T-helper 1 cell treated with Interleukin-12 subunit alpha and Interleukin-12 subunit beta and Interleukin-4 antibody, amounts not matched to agents 30 μg/mL and 1 μg/mL, for 36 hours (primary cell): Measurements from ENCODE around the gene CAPN3.

ENCODE experiments used
- H3K27ac Mint-ChIP-seq: one replicate; pipeline ENCODE4 v1.8.0; 2021; ENCODE audit warnings: mild to moderate bottlenecking, mixed read lengths
- H3K27me3 Mint-ChIP-seq: one replicate; pipeline ENCODE4 v1.8.0; 2021; ENCODE audit warnings: low read depth, mixed read lengths
- H3K36me3 Mint-ChIP-seq: one replicate; pipeline ENCODE4 v1.8.0; 2021; ENCODE audit warnings: low read depth, mixed read lengths
- H3K4me1 Mint-ChIP-seq: one replicate; pipeline ENCODE4 v1.8.0; 2021; ENCODE audit warnings: low read depth, mixed read lengths
- H3K4me3 Mint-ChIP-seq: one replicate; pipeline ENCODE4 v1.8.0; 2021; ENCODE audit warnings: mild to moderate bottlenecking, moderate library complexity, mixed read lengths
- H3K9me3 Mint-ChIP-seq: one replicate; pipeline ENCODE4 v1.8.0; 2021; ENCODE audit warnings: mixed read lengths

The CAPN3 gene

DNA sequence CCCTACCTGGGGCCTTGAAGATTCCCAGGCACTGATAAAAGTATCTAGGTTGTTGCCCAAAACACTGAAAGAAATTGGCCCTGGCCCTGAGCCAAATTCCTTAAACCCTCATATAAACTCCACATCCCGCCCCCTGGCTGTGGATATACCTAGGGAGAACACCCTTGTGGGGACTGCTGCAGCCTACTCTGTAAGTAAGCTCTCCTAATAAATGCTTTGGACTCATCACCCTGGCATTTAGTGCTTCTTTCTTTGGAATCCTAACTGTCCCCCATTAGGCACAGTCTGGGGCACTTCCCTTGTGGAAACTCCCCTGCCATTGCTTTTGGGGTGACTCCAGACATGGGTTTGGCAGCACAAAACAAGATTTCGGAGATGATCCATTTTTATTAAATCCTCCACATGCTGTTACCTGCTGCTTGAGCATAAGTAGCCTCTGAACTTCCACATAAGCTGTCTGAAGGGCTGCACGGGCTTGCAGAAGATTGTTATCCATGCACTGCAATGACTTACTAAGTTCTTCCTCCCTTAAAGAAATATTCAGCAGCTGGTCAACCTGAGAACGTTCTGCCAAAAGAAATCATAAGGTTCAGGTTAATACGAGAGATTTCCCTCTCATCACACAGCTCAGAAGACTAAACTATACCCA lies 85.2 kb downstream of the CAPN3 start:
- no peaks in the 10 kb centered on the region for H3K4me1 Mint-ChIP-seq
- peaks cover 31% of the 10 kb centered on the region for H3K36me3 Mint-ChIP-seq
- H3K4me3 Mint-ChIP-seq, result no peak overlapping the region
- no peak overlapping the region for H3K27ac Mint-ChIP-seq
- no peaks in the 10 kb centered on the region for H3K9me3 Mint-ChIP-seq
- no peaks in the 10 kb centered on the region for H3K27me3 Mint-ChIP-seq

DNA sequence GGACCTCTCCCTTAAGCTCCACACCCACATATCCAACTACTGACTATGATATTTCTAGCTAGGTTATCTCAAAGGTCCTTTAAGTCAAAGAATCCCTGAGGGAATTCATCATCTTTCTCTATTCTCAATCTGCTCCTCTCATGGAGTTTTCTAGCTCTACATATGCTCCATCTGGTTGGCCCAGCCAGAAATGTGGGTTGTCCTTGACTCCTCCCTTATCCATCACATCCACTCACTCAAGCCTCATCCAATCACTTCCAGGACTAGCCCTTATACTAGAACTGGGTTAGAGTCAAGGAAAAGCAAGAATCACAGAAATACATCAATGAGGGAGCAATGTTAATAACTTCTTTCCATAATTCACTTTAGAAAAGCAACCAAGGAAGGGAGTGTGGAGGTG lies 86.2 kb downstream of the CAPN3 start:
- no peaks in the 10 kb centered on the region for H3K27me3 Mint-ChIP-seq

DNA sequence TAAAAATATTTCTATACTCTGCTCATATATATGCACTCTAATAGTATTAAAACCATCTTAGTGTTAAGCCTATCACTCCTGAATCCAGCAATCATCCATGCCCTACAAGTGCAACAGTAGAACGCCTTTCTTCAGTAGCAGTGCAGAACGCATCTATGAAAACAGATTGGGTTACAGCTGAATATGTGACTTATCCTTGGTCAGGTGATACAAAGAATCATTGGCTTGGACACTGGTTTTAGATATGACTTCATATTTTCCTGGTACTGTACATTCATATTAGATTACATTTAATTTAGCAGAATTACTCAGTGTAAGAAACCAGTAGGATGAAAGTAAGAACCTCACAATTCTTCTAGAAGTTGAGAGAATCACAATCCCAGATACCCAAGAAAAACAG lies 88.3 kb downstream of the CAPN3 start:
- H3K9me3 Mint-ChIP-seq, result no peaks in the 10 kb centered on the region
- peaks cover 30% of the 10 kb centered on the region for H3K36me3 Mint-ChIP-seq
- H3K4me1 Mint-ChIP-seq, result peaks cover 3% of the 10 kb centered on the region
- no peak overlapping the region for H3K4me3 Mint-ChIP-seq
- no peak overlapping the region for H3K27ac Mint-ChIP-seq
- H3K27me3 Mint-ChIP-seq, result no peaks in the 10 kb centered on the region

More for the DNA sequence above, 86.2 kb downstream of the CAPN3 start:
- Mint-ChIP-seq H3K4me1 (peaks cover under 1% of the 10 kb centered on the region), H3K36me3 (peaks cover 27% of the 10 kb centered on the region), H3K27ac (no peak overlapping the region), H3K4me3 (no peak overlapping the region), H3K9me3 (no peaks in the 10 kb centered on the region)

DNA sequence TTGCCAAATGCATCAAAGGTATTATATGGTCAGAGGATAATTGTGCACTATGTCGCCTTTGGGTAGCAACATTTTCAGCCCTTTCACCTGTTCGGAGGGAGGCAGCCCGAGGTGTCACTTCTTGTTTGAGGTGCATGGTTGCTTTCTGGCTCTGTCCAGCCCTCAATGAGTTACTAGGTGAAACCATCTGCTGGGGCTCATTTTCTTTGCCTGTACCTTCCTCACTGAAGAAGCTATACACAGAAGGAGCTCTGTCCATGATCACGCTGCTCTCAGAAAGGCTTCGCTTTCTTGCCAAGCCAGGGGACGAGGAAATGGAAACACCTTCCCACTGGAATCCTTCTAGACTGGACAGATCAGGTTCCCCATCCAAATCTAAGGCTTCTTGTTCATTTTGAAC lies 89.0 kb downstream of the CAPN3 start:
- Mint-ChIP-seq H3K27ac (no peak overlapping the region), H3K36me3 (peaks cover 30% of the 10 kb centered on the region)

DNA sequence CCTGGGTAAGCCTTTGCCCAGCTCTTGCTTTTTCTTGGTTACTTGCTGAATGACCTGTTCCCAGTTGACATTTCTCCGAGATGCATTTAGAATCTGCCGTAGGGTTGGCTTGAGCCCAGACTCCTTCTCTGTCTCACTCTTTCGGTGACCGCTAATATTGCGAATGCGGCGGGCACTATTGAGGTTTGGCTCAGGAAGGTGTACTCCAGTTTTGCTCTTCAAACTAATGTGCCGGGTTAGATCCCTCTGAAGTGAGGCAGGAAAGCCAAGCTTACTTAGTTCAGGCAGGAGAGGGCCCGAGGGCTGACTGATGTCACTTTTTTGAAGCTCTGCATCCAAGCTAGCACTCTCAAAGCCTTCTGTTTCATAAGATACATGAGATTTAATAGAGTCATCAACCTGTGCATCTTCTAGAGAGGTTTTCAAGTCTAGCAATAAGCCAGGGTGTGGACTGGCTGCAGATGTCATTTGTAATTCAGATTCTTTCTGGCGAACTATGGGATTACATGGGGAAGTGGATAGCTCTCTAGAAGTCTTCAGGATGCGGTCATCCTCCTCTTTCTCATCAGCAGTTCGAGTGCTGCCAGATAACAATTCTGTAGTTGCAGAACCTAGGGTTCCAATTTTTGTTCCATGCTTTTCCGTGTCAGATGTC lies 90.6 kb downstream of the CAPN3 start:
- Mint-ChIP-seq H3K27me3 (no peaks in the 10 kb centered on the region), H3K36me3 (peaks cover 27% of the 10 kb centered on the region), H3K27ac (no peak overlapping the region), H3K9me3 (no peaks in the 10 kb centered on the region), H3K4me1 (peaks cover 3% of the 10 kb centered on the region), H3K4me3 (no peak overlapping the region)

More for the DNA sequence above, 89.0 kb downstream of the CAPN3 start:
- H3K27me3 Mint-ChIP-seq, result no peaks in the 10 kb centered on the region
- peaks cover 3% of the 10 kb centered on the region for H3K4me1 Mint-ChIP-seq
- H3K4me3 Mint-ChIP-seq, result no peak overlapping the region
- H3K9me3 Mint-ChIP-seq, result no peaks in the 10 kb centered on the region

DNA sequence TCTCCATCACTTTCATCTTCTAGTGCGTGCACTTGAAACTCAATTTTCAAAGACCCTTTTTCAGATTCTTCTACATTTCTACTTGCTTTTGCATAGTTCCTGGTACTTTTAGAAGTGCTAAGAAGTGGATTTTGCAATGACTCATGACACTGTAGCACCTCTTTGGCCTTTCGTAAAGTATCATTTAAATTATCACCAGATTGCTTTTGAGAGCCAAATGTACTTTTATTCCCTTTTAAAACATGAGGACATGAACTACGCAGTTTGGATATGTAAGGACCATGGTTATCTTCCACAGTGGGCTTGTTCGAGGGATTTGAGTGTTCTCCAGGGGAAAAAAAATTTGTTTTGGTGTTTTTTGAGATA lies 91.1 kb downstream of the CAPN3 start:
- Mint-ChIP-seq H3K36me3 (peaks cover 23% of the 10 kb centered on the region), H3K9me3 (no peaks in the 10 kb centered on the region), H3K27me3 (no peaks in the 10 kb centered on the region), H3K27ac (no peak overlapping the region), H3K4me3 (no peak overlapping the region), H3K4me1 (peaks cover 3% of the 10 kb centered on the region)

DNA sequence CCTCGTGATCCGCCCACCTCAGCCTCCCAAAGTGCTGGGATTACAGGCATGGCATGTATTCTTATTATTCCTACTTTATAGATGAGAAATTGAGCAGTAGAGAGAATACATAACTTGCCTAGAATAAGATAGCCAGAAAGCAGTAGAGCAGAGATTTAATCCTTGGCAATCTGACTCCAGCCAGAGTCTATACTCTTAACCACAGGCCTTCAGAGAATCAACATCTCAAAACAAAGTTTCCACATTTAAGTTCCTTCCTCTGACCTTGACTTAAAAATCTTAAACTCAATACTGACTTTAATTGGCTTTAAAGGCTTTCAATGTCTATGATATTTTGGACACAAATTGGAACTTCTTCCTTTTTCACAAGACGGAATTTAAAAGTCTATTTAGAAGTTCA lies 94.5 kb downstream of the CAPN3 start:
- Mint-ChIP-seq H3K9me3 (no peaks in the 10 kb centered on the region), H3K4me3 (no peak overlapping the region)

DNA sequence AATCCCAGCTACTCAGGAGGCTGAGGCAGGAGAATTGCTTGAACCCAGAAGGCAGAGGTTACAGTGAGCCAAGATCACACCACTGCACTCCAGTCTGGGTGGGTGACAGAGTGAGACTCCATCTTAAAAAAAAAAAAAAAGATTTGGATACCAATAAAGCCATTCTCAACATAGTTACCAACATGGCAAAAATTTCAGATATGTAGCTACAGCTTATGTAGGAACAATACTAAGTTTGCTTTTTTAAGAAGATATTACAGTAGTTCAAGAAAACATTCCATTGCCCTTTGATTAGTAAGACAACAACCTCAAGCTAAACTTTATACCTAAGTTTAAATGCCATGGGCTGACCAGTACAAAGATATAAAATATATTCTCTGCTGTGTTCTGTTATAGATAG lies 97.2 kb downstream of the CAPN3 start:
- Mint-ChIP-seq H3K9me3 (no peaks in the 10 kb centered on the region), H3K27ac (no peak overlapping the region), H3K4me1 (peaks cover 9% of the 10 kb centered on the region)

More for the DNA sequence above, 94.5 kb downstream of the CAPN3 start:
- no peak overlapping the region for H3K27ac Mint-ChIP-seq
- H3K36me3 Mint-ChIP-seq, result peaks cover 14% of the 10 kb centered on the region
- H3K27me3 Mint-ChIP-seq, result no peaks in the 10 kb centered on the region
- peaks cover 7% of the 10 kb centered on the region for H3K4me1 Mint-ChIP-seq

DNA sequence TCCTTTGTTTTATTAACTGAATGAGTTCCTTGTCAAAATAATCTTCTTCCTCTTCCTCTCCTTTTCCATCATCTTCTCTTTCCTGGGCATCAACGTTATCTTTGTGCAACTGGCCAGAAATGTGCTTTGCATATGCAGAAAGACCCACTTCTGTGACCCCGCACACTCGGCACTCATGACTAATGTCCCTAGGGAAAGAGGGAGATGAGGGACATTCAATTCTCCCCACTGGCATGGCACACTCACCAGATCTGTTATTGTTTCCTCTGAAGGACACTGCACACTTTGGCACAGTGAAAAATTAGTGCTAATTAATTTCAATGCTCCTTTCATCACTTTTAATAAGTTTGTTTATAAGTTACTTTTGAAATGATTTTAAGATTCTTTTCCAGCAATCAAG lies 97.7 kb downstream of the CAPN3 start:
- Mint-ChIP-seq H3K4me1 (peaks cover 9% of the 10 kb centered on the region), H3K27ac (no peak overlapping the region), H3K27me3 (no peaks in the 10 kb centered on the region), H3K36me3 (peaks cover 7% of the 10 kb centered on the region), H3K4me3 (no peak overlapping the region), H3K9me3 (no peaks in the 10 kb centered on the region)

More for the DNA sequence above, 97.2 kb downstream of the CAPN3 start:
- Mint-ChIP-seq H3K4me3 (no peak overlapping the region), H3K27me3 (no peaks in the 10 kb centered on the region), H3K36me3 (peaks cover 11% of the 10 kb centered on the region)

DNA sequence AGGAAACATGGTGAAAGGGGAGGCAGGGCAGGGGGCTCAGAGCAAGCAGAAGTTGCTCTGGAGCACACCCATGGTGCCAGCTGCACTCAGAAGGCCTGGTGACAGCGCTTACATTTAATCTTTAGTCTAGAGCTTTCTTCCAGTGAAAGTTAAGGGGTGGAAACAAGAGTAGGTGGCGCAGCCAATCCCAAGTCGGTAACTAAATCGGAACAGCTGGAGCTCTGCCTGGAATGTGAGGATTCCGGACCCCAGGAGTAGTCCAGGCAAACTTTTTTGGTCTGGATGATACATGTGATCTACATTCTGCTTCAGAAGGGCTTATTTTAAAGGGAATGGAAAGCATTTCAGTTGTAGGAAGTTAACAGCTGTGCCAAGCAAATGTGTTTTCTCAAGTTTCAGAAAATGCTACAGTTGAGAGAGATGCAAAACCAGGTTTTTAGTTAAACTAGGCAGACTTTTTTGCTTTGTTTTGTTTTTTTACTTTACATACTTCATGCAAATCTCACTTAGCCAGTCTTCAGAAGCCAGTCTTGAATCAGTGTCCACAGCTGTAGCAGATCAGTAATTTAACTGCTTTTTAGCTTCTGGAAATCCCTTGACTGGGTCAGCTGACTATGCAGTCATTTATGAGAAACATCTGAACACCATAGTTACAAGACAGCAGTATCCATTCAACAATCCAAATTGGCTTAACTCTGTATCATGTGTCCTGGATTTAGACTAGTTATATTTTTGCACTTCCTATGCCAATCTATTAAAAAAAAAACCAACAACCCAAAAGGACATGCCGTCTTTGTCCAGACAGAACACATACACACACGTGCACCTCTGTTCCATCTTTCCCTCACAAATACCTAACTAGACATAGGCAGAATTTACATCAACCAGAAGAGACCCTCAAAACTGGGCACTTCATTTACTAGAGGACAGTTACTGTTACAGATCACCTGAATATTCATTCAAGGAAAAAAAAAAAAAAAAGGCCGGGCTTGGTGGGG lies 98.4 kb downstream of the CAPN3 start:
- H3K27me3 Mint-ChIP-seq, result no peaks in the 10 kb centered on the region
- H3K4me1 Mint-ChIP-seq, result peaks cover 9% of the 10 kb centered on the region
- H3K27ac Mint-ChIP-seq, result peak overlapping the region; percentile 18
- H3K4me3 Mint-ChIP-seq, result no peak overlapping the region
- peaks cover 7% of the 10 kb centered on the region for H3K36me3 Mint-ChIP-seq
- H3K9me3 Mint-ChIP-seq, result no peaks in the 10 kb centered on the region

DNA sequence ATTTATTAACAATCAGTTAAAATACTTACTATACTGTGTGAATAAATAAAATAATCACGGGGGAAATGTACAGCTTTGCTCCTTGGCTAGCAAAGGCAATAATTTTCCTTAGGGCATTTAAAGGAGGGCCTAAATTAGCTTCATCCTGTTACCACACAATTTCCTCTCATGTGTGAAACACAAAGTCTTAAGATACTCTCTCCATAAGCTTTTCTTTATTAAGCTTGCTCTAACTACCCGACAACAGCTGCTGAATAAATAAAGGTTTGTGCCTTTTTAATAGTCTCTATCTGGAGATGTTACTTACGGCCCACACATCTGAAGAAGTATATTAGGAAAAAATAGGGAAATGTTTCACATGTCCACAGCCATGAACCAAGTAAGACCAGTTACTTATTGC lies 102.0 kb downstream of the CAPN3 start:
- peaks cover 7% of the 10 kb centered on the region for H3K36me3 Mint-ChIP-seq
- no peaks in the 10 kb centered on the region for H3K27me3 Mint-ChIP-seq
- no peaks in the 10 kb centered on the region for H3K9me3 Mint-ChIP-seq
- H3K4me1 Mint-ChIP-seq, result peaks cover 9% of the 10 kb centered on the region
- no peak overlapping the region for H3K27ac Mint-ChIP-seq
- H3K4me3 Mint-ChIP-seq, result no peak overlapping the region
